Fibroblast of the conjunctiva (primary cell): ENCODE data around the gene ZG16.
"Not testable (repeated sequence)": the region's sequence is repeated elsewhere in the genome, so short reads cannot be mapped to it uniquely, and the experiment has no call there.

Experiments used
- DNase-seq: peaks from one replicate; pipeline ENCODE4 v3.0.0-alpha.2; 2010; ENCODE audit warnings: low read depth

ZG16 gene

DNA sequence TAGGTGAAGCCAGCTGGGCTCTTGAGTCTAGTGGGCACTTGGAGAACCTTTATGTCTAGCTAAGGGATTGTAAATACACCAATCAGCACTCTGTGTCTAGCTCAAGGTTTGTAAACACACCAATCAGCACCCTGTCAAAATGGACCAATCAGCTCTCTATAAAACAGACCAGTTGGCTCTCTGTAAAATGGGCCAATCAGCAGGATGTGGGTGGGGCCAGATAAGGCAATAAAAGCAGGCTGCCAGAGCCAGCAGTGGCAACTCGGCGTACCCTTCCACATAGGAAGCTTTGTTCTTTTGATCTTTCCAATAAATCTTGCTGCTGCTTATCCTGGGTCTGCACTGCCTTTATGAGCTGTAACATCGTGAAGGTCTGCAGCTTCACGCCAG is 29.3 kb upstream of the ZG16 start:
- DNase-seq, result not testable (repeated sequence)

DNA sequence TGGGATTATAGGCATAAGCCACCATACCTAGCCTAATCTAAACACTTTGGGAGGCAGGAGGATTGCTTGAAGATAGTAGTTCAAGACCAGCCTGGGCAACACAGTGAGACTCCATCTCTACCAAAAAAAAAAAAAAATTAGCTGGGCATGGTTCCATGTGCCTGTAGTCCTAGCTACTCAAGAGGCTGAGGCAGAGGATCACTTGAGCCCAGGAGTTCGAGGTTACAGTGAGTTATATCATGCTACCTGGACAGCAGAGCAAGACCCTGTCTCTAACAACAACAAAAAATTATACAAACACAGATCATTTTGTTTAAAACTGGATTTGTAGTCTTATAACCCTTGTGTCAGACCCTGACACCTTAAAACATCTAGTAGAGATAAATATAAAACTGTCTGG is 24.5 kb upstream of the ZG16 start:
- DNase-seq, result no peak

DNA sequence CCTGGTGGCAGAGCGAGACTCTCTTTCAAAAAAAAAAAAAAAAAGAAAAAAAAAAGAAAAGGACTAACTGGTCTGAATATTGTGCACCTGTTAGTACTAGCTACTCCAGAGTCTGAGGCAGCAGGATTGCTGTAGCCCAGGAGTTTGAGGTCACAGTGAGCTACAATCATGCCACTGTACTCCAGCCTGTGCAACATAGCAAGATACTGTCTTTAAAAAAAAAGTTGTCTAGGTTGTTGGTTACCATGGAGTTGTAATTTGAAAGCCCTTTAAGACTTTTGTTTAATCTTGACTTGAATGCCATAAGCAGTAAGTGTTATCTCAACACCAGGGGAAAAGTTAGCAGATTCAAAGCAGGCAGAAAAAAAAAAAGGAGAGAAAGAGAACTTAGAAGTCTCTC is 21.4 kb upstream of the ZG16 start:
- DNase-seq, result no peak

DNA sequence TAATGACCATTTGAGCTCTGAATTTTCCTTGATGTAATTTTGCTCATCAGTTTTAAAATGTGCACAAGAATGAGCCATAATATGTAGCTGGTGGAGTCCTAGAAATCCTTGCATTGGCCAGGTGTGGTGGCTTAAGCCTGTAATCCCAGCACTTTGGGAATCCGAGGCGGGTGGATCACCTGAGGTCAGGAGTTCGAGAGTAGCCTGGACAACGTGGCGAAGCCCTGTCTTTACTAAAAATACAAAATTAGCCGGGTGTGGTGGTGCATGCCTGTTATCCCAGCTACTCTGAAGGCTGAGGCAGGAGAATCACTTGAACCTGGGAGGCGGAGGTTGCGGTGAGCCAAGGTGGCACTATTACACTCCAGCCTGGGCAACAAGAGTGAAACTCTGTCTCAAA is 21.0 kb upstream of the ZG16 start:
- DNase-seq, result not testable (repeated sequence)

DNA sequence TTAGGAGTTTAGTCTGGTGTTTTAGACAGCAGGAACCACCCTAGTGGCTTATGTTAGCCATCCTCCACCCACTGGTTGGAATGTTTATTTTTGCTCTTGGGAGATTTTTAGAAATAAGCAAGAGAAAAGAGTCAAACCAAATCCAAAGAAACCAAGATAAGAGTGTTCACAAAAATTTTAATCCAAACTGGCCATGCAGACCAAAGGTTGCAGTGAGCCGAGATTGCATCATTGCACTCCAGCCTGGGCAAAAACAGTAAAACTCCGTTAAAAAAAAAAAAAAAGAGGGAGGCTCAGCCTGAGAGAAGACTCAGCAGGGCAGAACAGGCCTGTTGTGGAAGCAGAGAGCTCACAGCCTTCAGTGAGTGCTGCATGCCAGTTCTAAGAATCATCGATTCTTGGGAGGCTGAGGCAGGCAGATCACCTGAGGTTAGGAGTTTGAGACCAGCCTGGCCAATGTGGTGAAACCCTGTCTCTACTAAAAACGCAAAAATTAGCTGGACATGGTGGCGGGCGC is 20.0 kb upstream of the ZG16 start:
- DNase-seq, result peak; percentile 58

DNA sequence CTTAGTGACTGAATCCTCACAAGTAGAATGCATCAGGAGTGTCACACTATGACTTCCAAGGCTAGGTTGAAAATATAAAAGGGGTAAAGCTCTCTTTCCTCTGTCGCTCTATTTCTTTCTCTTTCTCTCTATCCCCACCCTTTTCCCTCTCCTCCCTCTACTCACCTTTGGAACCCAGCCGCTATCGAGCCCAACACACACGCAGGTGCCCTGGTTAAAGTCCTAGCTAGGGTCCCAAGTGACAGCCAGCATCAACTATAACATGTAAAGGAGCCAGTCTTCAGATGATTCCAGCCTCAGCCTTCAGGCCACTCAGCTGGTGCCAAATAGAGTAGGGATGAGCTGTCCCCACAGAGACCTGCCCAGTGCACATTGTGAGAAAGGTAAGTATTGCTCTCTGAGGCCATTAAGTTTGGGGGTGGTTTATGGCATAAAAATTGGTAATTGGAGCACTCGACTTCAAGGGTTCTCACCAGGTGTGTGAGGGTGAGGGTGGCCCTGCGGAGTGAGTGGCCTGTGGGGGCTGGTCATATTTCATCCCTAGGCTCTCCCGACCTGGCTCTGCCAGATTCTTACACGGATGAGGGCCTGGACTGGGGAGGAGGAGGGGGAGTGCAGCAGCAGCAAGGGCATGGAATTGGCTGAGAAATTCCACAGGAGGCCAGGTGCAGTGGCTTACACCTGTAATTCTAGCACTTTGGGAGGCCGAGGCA is 17.3 kb upstream of the ZG16 start:
- no peak for DNase-seq

DNA sequence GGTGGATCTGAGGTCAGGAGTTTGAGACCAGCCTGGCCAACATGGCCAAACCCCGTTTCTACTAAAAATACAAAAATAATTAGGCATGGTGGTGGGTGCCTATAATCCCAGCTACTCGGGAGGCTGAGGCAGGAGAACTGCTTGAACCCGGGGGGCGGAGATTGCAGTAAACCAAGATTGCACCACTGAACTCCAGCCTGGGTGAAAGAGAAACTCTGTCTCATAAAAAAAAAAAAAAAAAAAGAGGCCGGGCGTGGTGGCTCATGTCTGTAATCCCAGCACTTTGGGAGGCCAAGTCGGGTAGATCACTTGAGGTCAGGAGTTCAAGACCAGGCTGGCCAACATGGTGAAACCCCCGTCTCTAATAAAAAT is 16.8 kb upstream of the ZG16 start:
- not testable (repeated sequence) for DNase-seq

DNA sequence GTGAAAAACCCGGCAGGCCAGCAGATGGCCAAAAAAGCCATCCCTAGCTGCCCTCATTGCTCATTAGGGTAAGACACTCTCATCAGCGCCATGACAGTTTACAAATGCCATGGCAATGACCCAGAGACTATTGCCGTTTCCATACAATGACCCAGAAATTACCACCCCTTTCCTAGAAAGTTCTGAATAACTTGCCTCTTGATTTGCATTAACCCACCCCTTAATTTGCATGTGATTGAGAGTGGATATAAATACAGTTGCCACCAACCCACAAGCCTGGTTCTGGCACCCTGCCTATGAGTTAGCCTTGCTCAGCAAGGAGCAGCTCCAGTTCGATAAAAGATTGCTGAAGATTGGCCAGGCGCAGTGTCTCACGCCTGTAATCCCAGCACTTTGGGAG is 16.2 kb upstream of the ZG16 start:
- no peak for DNase-seq

DNA sequence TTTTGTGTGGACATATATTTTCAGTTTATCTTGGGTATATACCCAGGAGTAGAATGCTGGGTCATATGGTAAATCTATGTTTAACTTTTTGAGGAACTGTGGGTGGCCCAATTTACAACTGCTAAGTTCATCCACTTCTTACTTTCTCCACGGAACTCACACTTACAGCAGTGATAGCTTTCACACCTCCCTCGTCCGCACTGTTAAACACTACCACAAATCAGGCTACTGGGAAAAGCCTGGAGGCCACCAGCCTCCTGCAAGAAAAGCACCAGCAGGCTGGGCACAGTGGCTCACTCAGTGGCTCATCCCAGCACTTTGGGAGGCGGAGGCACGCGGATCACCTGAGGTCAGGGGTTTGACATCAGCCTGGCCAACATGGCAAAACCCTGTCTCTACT is 14.7 kb upstream of the ZG16 start:
- no peak for DNase-seq

DNA sequence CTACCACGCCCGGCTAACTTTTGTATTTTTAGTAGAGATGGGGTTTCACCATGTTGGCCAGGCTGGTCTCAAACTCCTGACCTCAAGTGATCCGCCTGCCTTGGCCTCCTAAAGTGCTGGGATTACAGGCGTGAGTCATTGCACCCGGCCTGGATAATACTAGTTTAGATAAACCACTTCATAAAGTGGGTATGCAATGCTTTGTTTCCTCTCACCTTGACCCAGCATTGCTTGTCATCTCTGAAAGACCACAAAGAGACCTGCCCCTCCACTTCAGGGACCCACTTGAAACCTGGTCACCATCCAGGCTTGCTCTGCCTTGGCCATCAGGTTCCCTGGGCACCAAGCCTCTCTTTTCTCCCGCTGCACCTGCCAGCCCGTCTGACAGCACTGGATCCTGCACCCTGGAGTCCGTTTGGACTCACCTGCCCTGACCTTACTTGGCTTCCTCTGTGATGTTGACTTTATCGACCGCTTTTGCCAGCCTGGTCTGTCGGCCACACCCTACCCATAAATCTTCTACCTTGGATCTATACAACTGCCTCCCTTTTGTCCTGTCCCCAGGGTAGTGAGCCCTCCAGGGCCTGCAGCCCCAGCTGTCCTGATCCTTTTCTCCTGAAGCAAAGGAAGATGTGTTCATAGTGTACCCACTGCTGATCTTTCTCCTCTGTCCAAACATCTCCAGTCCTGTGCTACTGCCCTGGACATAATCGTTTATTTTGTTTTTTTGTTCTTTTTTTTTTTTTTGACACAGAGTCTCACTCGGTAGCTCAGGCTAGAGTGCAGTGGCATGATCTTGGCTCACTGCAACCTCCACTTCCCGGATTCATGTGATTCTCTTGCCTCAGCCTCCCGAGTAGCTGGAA is 12.7 kb upstream of the ZG16 start:
- no peak for DNase-seq

DNA sequence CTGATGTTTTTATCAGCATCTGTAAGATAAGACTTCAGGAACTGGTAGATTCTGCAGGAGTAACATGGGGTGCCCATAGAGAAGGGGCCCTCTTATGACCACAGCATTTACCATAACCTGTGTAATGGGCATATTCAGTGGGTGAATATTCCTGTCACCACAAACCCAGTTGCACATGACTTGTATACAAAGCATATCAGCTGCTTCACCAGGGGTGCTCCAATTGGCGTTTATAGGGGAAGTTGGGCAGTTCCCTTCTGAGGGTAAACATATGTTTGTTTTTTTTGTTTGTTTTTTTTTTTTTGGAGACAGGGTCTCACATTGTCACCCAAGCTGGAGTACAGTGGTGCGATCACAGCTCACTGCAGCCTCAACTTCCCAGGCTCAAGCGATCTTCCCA is 11.5 kb upstream of the ZG16 start:
- DNase-seq, result no peak

DNA sequence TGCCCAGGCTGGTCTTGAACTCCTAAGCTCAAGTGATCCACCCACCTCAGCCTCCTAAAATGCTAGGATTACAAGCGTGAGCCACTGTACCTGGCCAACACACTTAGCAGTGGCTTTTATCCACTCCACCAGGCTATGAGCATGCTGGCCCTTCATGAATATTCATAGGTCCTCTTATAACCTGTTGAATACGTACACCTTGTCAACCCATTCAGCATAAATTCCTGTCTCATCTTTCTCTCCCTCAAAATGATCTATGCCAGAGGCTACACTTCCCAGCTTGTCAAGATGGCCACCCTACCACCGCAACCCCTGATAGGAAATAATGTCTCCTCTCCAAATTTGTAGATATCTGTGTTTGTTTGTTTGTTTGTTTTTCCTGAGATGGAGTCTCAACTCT is 11.0 kb upstream of the ZG16 start:
- no peak for DNase-seq

DNA sequence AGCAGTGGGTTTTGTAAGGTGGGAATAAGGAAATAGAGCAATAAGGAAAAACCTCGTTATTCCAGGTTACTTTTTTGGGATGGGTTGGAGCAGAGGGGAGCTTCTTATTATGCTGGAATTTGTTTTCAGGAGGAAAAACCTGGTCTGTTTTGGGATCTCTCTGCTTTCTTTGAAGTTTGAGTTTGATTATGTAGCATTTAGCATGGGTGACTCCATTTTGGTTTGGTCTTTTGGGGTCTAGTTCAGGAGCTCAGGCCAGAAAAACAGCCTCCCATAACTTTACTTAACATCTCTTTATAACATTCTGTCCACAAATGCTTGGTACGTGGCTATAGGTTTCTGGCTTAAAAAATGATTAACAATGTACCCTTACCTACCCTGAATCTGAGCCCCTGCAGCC is 8.5 kb upstream of the ZG16 start:
- no peak for DNase-seq

DNA sequence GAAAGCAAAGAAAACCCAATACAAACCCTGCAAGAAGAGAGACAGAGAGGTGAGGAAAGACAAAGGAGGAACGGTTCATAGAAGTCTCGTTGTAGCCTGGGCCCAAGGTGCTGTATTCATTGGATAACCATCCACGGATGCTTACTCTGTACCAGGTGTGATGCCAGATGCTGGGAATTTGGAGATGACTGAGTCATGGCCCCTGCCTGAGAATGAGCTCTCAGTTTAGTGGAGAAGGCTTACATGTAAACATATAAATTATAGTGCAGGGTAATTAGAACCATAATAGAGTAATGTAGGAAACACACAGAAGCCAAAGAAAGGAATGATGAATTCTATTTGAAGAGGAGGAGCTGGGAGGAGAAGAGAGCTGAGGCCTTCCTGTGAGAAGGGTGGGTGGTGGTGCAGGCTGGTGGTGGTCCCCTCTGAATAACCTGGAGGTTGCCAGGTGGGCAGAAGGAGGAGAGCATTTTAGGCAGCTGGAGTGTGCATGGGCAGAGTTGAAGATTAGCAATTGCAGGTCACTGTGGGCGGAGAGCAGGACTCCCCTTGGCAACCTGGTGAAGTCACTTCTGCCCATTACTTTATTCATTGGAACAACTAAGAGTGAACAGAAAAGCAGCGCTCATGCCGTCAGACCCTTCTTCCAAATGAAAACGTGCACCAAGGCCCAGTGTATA is 7.7 kb upstream of the ZG16 start:
- DNase-seq, result no peak

DNA sequence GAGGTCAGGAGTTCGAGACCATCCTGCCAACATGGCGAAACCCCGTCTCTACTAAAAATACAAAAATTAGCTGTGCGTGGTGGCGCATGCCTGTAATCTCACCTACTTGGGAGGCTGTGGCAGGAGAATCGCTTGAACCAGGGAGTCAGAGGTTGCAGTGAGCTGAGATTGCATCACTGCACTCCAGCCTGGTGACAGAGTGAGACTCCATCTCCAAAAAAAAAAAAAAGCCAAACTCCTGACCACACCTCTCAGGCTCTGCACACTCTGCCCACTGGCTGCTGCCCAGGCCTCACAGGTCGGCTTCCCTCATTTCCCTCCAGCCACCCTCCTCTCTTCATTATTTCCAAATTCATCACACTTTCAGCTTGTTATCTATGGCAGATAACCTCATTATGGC is 5.7 kb upstream of the ZG16 start:
- not testable (repeated sequence) for DNase-seq

DNA sequence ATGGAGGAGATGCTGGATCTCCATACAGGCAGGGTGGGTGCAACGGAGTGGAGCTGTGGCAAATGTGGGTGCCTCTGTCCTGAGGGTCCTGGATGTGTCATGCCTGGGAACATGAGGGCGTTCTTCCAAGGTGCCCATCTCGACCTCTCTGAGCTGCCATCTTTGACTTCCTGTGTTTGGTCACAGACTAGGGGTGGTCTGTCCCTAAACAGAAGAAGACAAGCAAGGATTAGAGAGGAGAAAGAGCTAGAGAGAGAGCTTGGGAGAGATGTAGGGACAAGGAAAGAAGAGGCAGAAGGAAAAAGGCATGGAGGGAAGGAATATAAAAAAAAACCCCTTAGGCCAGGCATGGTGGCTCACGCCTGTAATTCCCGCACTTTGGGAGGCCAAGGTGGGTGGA is 3.3 kb upstream of the ZG16 start:
- no peak for DNase-seq

DNA sequence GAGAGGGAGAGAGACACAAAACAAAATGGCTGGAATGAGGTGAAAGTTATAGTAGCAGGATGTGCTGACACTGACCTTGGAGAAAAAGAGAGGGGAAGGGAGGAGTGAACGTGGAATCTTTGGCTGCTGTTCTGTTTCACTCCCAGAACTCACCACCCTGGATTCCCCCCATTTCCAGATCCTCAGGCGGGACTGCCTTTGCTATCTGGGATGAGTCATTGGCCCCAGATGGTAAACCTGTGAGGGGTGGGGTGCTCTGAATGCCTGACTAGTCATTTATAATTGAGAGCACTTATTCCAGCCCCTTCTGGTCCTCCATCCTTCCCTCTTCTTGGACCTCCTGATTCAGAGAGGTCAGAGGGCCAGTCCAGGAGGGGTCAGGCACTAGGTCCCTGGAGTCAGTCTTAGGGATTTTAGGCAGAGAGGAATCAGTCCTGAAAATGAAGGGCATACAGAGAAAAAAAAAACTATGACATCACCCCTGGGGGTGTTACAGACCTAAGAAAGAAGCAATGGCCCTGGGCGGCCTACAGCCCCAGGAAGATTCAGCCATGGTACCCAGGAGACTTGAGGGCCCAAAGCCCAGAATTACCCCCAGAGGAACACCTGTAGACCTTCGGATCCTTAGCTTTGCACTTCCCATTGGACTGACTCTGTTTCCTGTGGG is 2.2 kb upstream of the ZG16 start:
- DNase-seq, result no peak

DNA sequence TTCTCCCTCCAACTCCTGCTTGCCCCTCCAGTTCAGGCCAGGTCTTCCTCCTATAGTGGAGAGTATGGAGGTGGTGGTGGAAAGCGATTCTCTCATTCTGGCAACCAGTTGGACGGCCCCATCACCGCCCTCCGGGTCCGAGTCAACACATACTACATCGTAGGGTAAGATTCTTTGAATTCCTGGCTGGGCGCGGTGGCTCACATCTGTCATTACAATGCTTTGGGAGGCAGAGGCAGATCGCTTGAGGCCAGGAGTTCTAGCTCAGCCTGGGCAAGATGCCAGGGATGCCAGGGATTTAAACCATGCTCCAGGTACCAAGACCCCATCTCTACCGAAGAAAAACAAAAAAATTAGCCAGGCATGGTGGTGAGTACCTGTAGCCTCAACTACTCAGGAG is 1.4 kb downstream of the ZG16 start:
- no peak for DNase-seq

DNA sequence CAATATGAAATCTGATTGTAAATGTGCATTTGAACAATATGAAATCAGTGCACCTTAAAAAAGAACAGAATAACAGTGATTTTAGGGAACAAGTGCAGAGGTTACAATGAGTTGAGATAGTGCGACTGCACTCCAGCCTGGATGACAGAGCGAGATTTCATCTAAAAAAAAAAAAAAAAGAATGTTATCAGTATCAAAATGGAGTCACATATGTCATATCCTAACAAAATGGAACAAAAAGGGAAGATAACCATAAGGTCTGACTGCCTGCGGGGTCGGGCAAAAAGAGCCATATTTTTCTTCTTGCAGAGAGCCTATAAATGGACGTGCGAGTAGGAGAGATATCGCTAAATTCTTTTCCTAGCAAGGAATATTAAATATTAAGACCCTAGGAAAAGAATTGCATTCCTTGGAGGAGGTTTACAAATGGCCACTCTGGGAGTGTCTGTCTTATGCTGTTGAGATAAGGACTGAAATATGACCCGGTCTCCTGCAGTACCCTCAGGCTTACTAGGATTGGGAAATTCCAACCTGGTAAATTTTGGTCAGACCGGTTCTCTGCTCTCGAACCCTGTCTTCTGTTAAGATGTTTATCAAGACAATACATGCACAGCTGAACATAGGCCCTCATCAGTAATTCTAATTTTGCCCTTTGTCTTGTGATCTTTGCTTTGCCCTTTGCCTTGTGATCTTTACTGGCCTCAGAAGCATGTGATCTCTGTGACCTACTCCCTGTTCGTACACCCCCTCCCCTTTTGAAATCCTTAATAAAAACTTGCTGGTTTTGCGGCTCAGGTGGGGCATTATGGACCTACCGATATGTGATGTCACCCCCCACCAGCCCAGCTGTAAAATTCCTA is 5.3 kb downstream of the ZG16 start:
- DNase-seq, result not testable (repeated sequence)

DNA sequence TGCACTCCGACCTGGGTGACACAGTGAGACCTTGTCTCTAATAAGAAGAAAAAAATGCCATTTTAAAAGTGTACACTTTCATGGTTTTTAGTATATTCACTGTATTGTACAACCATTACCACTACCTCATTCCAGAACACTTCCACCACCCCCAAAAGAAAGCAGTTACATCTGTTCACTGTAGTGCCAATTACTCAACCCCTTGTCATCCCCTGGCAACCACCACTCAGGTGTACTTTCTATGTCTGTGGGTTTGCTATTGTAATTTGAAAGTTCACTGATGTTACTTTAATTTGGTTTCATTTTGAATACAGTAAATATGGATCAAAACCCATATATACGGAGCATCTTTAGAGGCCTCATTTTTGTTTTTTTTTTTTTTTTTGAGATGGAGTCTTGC is 6.1 kb downstream of the ZG16 start:
- DNase-seq, result no peak

DNA sequence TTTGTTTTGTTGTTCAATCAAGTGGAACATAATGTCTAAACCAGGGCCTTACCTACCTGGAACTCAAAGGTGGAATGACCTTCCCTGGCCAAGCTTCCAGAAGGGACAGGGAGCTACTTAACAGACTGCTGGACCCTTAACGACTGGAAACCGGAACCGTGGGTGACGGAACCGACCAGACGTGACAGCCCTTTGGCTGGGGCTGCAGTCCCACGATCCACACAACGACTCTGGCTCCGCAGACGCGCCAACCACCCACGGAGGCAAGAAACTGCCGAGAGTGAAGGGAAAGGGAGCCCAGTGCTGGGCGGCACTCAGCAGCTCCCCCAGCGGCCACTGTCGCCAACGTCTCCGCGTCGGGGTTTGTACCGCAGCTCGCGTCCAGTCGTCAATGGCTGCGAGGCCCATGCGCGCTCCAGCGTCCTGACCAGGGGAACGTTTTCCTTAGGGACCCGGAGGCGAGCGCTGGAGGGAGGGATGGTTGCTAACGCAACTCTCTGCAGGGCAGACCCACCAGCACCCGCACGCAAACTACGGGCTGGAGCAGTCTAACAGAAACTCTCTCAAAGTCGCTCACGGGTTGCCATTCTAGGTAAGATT is 6.9 kb downstream of the ZG16 start:
- no peak for DNase-seq
